HEK293T (cell line): ENCODE data around the gene ZNF180.

Experiments used
- ARNT ChIP-seq: fragments of 450-650 bp; IDR thresholded peaks from 2 replicates; pipeline ENCODE4 v1.6.1; 2017; ENCODE audit warnings: mild to moderate bottlenecking
- BHLHE40 ChIP-seq: fragments of 450-650 bp; IDR thresholded peaks from 2 replicates; pipeline ENCODE4 v1.6.1; 2016; ENCODE audit warnings: mild to moderate bottlenecking, moderate library complexity, borderline replicate concordance
- ELF4 ChIP-seq: fragments of 450-650 bp; IDR thresholded peaks from 2 replicates; pipeline ENCODE4 v1.6.1; 2017; ENCODE audit warnings: antibody characterized with exemption
- FOXA1 ChIP-seq: fragments of 450-650 bp; IDR thresholded peaks from 2 replicates; pipeline ENCODE4 v1.6.1; 2016; ENCODE audit warnings: mild to moderate bottlenecking
- FOXM1 ChIP-seq: fragments of 450-650 bp; IDR thresholded peaks from 2 replicates; pipeline ENCODE4 v1.6.1; 2017; ENCODE audit warnings: mild to moderate bottlenecking, borderline replicate concordance
- HDGF ChIP-seq: fragments of 450-650 bp; IDR thresholded peaks from 2 replicates; pipeline ENCODE4 v1.6.1; 2017; ENCODE audit warnings: antibody characterized with exemption, borderline replicate concordance
- SUZ12 ChIP-seq: fragments of 450-650 bp; IDR thresholded peaks from 2 replicates; pipeline ENCODE4 v1.6.1; 2016; ENCODE audit warnings: mild to moderate bottlenecking

DNA sequence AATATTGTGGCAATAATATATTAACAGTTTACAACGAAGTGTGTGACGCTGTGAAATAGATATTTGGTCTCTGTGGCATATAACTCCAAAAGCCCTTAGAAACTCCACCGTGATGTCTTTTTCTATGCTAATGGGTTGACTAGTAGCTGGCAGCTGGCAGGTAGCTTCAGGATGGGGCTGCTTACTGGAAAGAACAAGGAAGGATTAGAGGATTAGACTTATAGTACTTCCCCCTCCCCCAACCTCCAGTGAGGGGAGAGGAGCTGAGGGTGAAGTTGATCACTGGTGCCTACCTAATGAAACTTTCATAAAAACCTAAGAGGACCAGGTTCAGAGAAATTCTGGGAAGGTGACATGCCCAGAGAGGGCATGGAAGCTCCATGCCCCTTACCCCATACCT, 61.9 kb downstream of the ZNF180 start:
- TF ChIP-seq BHLHE40, result no peak
- TF ChIP-seq ARNT, result no peak
- no peak for TF ChIP-seq SUZ12
- no peak for TF ChIP-seq ELF4
- no peak for TF ChIP-seq FOXM1
- TF ChIP-seq FOXA1, result no peak
- no peak for TF ChIP-seq HDGF
